ENCODE results near the gene ALDH1B1.

DNA sequence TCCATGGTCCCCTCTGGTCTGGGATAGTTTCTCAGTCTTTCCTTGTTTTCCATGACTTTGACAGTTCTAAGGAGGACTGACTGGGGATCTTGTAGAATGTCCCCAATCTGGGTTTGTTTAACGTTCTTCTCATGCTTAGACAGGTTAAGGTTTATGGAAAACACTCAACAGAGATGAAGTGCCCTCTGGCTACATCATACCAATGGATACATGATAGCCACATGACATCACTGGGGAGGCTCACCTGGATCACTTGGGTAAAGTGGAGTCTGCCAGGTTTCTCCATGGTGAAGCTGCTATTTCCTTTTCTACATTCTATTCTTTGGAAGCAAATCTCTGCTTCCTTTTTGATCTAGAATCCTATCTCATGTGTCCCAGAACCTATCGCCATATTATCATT, 23.8 kb upstream of the ALDH1B1 start:
- TF ChIP-seq, protein P1, sequence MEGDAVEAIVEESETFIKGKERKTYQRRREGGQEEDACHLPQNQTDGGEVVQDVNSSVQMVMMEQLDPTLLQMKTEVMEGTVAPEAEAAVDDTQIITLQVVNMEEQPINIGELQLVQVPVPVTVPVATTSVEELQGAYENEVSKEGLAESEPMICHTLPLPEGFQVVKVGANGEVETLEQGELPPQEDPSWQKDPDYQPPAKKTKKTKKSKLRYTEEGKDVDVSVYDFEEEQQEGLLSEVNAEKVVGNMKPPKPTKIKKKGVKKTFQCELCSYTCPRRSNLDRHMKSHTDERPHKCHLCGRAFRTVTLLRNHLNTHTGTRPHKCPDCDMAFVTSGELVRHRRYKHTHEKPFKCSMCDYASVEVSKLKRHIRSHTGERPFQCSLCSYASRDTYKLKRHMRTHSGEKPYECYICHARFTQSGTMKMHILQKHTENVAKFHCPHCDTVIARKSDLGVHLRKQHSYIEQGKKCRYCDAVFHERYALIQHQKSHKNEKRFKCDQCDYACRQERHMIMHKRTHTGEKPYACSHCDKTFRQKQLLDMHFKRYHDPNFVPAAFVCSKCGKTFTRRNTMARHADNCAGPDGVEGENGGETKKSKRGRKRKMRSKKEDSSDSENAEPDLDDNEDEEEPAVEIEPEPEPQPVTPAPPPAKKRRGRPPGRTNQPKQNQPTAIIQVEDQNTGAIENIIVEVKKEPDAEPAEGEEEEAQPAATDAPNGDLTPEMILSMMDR (IDR thresholded peaks at IDR 0.05): no peak
- TF ChIP-seq POLR2A (IDR thresholded peaks at IDR 0.05): no peak

Measured in upper lobe of left lung (tissue), 4 donors.